ENCODE measurements around the gene LKAAEAR1. TPM values are rescaled to one million over a fixed set of nuclear protein-coding genes. Genes with fewer than 3 reads are reported as not detected.

Gene LKAAEAR1
- total RNA-seq, 1 donor from 2014 or later: not detected

DNA sequence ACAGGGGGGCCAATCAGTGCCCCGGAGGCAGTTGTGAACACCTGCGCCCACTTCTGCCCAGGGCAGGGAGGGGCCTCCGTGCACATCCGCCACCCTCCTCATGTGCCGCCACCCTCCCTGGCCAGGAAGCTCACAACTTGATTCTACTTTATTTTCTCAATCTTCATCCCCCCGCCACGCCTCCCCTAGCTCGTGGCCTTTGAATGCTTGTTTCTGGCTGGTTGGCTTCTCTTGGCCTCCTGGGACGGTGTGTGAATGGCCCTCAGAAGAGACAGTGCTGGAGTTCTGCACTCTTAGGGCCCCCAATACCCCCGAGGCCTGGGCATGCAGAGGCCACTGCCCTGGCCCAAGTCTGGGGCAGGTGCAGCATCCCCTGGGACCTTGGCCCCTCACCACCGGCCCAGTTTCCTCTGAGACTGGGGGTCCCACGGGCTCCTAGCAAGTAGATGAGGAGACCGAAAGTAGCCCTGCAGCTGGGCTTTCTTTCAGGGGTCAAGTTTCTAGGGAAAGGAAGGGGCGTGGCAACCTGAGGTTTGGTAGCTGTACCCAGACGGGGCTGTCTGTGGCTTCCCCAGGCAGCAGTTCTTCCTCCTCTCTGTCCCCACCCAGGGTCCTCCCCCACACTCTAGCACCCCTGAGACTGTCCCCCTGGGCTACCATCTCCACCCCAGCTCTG, 6.2 kb downstream of the LKAAEAR1 start:
- H3K4me1 ChIP-seq (ENCODE audit: insufficient read depth, low read length): peaks cover 8% of the 10 kb centered on the region
- H3K36me3 ChIP-seq (ENCODE audit: insufficient read depth, low read length): no peaks in the 10 kb centered on the region
- H3K36me3 Mint-ChIP-seq (ENCODE audit: low read depth, unreplicated experiment): no peaks in the 10 kb centered on the region
- TF ChIP-seq, protein P1, sequence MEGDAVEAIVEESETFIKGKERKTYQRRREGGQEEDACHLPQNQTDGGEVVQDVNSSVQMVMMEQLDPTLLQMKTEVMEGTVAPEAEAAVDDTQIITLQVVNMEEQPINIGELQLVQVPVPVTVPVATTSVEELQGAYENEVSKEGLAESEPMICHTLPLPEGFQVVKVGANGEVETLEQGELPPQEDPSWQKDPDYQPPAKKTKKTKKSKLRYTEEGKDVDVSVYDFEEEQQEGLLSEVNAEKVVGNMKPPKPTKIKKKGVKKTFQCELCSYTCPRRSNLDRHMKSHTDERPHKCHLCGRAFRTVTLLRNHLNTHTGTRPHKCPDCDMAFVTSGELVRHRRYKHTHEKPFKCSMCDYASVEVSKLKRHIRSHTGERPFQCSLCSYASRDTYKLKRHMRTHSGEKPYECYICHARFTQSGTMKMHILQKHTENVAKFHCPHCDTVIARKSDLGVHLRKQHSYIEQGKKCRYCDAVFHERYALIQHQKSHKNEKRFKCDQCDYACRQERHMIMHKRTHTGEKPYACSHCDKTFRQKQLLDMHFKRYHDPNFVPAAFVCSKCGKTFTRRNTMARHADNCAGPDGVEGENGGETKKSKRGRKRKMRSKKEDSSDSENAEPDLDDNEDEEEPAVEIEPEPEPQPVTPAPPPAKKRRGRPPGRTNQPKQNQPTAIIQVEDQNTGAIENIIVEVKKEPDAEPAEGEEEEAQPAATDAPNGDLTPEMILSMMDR (IDR thresholded peaks at IDR 0.05; ENCODE audit: insufficient read depth, low read depth, low read length): no peak
- TF ChIP-seq EZH2 (IDR thresholded peaks at IDR 0.05; ENCODE audit: insufficient read depth, low read length): no peak
- no peak overlapping the region for H2AFZ ChIP-seq (ENCODE audit: low read depth, low read length)
- H3K9ac ChIP-seq (ENCODE audit: low read length): no peak overlapping the region
- H3K27ac ChIP-seq (ENCODE audit: low read depth, low read length): no peak overlapping the region
- no peaks in the 10 kb centered on the region for H3K27me3 Mint-ChIP-seq (ENCODE audit: low read depth, unreplicated experiment)
- H3K27ac Mint-ChIP-seq (ENCODE audit: unreplicated experiment): no peak overlapping the region
- H3K27me3 ChIP-seq (ENCODE audit: insufficient read depth, low read length): peaks cover 3% of the 10 kb centered on the region
- H3K4me3 Mint-ChIP-seq (ENCODE audit: unreplicated experiment): no peak overlapping the region
- FAIRE-seq (no peak), DNase-seq (ENCODE audit: low read depth) (no peak)
- H3K4me2 ChIP-seq (ENCODE audit: low read length): peak overlapping the region; percentile 96
- no peaks in the 10 kb centered on the region for H3K9me3 Mint-ChIP-seq (ENCODE audit: unreplicated experiment)
- peaks cover 15% of the 10 kb centered on the region for H4K20me1 ChIP-seq (ENCODE audit: insufficient read depth, low read length)
- H3K79me2 ChIP-seq (ENCODE audit: insufficient read depth, low read length): no peaks in the 10 kb centered on the region
- H3K4me3 ChIP-seq (ENCODE audit: insufficient read depth, low read depth, low read length): no peak overlapping the region
- H3K4me1 Mint-ChIP-seq (ENCODE audit: low read depth, unreplicated experiment): no peaks in the 10 kb centered on the region
- H3K9me3 ChIP-seq (ENCODE audit: insufficient read depth, low read depth, low read length): no peaks in the 10 kb centered on the region

DNA sequence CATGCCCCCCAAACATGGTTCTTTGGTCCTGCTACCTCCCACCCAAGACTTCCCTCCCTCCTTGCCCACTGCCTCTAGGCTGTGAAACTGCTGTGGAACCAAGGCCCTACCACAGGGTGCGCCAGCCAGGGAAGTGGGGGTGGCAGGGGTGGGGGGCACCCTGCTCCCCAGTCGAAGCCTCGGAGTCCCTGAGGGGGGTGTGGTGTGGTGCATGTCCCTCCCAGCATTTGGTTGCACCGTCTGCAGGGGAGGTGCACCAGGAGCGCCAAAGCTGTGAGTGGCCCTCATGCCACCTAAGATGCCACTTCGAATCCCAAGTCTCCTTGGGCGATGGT, 6.7 kb downstream of the LKAAEAR1 start:
- H3K4me3 Mint-ChIP-seq (ENCODE audit: unreplicated experiment): no peak overlapping the region
- H3K36me3 Mint-ChIP-seq (ENCODE audit: low read depth, unreplicated experiment): no peaks in the 10 kb centered on the region
- H3K4me1 Mint-ChIP-seq (ENCODE audit: low read depth, unreplicated experiment): no peaks in the 10 kb centered on the region
- H4K20me1 ChIP-seq (ENCODE audit: insufficient read depth, low read length): peaks cover 15% of the 10 kb centered on the region
- DNase-seq (ENCODE audit: low read depth) (no peak), FAIRE-seq (no peak)
- H3K27ac Mint-ChIP-seq (ENCODE audit: unreplicated experiment): no peak overlapping the region
- H3K4me3 ChIP-seq (ENCODE audit: insufficient read depth, low read depth, low read length): no peak overlapping the region
- H3K27me3 Mint-ChIP-seq (ENCODE audit: low read depth, unreplicated experiment): no peaks in the 10 kb centered on the region
- no peak overlapping the region for H3K9ac ChIP-seq (ENCODE audit: low read length)
- H3K9me3 ChIP-seq (ENCODE audit: insufficient read depth, low read depth, low read length): no peaks in the 10 kb centered on the region
- H3K9me3 Mint-ChIP-seq (ENCODE audit: unreplicated experiment): no peaks in the 10 kb centered on the region
- no peak overlapping the region for H3K4me2 ChIP-seq (ENCODE audit: low read length)
- H3K79me2 ChIP-seq (ENCODE audit: insufficient read depth, low read length): no peaks in the 10 kb centered on the region
- H2AFZ ChIP-seq (ENCODE audit: low read depth, low read length): no peak overlapping the region
- H3K27ac ChIP-seq (ENCODE audit: low read depth, low read length): no peak overlapping the region
- no peaks in the 10 kb centered on the region for H3K36me3 ChIP-seq (ENCODE audit: insufficient read depth, low read length)
- no peaks in the 10 kb centered on the region for H3K27me3 ChIP-seq (ENCODE audit: insufficient read depth, low read length)
- H3K4me1 ChIP-seq (ENCODE audit: insufficient read depth, low read length): peaks cover 8% of the 10 kb centered on the region
- TF ChIP-seq, protein P1 (IDR thresholded peaks at IDR 0.05; ENCODE audit: insufficient read depth, low read depth, low read length): no peak
- TF ChIP-seq EZH2 (IDR thresholded peaks at IDR 0.05; ENCODE audit: insufficient read depth, low read length): no peak

DNA sequence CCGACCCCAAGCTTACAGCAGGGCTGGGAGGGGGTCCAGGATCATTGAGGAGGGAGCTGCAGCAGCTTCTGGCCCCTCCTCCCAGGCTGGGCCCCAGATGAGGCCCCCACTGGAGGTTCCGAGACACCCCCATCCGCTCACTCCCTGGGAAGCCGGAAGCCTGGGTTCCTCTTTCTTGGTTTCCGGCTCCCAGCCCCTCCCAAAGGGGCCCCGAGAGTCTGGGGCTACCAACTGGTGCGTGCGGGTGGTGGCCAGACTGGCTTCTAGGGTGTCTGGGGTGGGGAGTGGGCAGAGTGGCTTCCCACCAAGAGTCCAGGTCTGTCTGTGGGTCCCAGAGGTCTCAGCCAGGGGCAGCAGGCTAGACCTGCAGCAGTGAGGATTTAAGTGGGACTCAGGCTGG, 7.1 kb downstream of the LKAAEAR1 start:
- Histone ChIP-seq H3K36me3 (ENCODE audit: insufficient read depth, low read length) (no peaks in the 10 kb centered on the region), H3K27ac (ENCODE audit: low read depth, low read length) (no peak overlapping the region), H3K4me1 (ENCODE audit: insufficient read depth, low read length) (peaks cover 8% of the 10 kb centered on the region), H3K4me3 (ENCODE audit: insufficient read depth, low read depth, low read length) (no peak overlapping the region), H3K79me2 (ENCODE audit: insufficient read depth, low read length) (no peaks in the 10 kb centered on the region), H2AFZ (ENCODE audit: low read depth, low read length) (no peak overlapping the region), H3K9ac (ENCODE audit: low read length) (no peak overlapping the region), H4K20me1 (ENCODE audit: insufficient read depth, low read length) (peaks cover 12% of the 10 kb centered on the region), H3K4me2 (ENCODE audit: low read length) (no peak overlapping the region), H3K27me3 (ENCODE audit: insufficient read depth, low read length) (no peaks in the 10 kb centered on the region), H3K9me3 (ENCODE audit: insufficient read depth, low read depth, low read length) (no peaks in the 10 kb centered on the region)
- Mint-ChIP-seq H3K27me3 (ENCODE audit: low read depth, unreplicated experiment) (no peaks in the 10 kb centered on the region), H3K4me3 (ENCODE audit: unreplicated experiment) (no peak overlapping the region), H3K27ac (ENCODE audit: unreplicated experiment) (no peak overlapping the region), H3K9me3 (ENCODE audit: unreplicated experiment) (no peaks in the 10 kb centered on the region), H3K36me3 (ENCODE audit: low read depth, unreplicated experiment) (no peaks in the 10 kb centered on the region), H3K4me1 (ENCODE audit: low read depth, unreplicated experiment) (no peaks in the 10 kb centered on the region)
- DNase-seq (ENCODE audit: low read depth) (no peak), FAIRE-seq (no peak)
- TF ChIP-seq EZH2 (IDR thresholded peaks at IDR 0.05; ENCODE audit: insufficient read depth, low read length): no peak
- TF ChIP-seq, protein P1 (IDR thresholded peaks at IDR 0.05; ENCODE audit: insufficient read depth, low read depth, low read length): no peak
